ENCODE results near the gene TPO. TPM values are rescaled to one million over a fixed set of nuclear protein-coding genes. Genes with fewer than 3 reads are reported as not detected.

The TPO gene
- total RNA-seq, 1 donor from 2014 or later = not detected

DNA sequence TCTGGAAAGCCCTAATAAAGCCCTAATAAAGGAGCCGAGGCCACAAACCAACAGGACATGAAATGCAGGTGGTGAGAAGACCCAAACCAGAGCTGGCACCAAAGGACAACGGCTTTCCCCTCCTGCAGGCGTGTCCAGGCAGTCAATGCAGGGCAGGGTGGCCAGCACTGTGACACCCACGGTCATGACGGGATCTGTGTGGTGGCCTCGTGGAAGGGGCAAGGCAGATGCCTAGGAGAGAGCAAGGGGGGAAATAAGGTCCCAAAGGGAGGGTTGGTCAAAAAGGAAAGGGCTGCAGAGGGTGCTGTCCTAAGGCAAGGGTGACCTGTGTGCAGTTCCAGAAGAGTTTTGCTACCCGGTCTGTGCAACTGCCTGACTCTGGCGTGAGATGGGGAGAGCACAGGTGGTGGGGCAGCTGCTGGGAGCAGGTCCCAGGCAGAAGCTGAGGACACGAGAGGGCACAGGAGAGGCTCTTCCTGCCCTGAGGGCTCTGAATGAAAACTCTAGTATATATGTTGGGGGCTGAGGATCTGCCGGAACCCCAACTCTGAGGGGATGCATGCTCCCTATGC lies 156.7 kb downstream of the TPO start:
- peaks cover 18% of the 10 kb centered on the region for H3K9me3 Mint-ChIP-seq
- TF ChIP-seq EZH2 (IDR thresholded peaks at IDR 0.05) = no peak
- TF ChIP-seq, protein P1, sequence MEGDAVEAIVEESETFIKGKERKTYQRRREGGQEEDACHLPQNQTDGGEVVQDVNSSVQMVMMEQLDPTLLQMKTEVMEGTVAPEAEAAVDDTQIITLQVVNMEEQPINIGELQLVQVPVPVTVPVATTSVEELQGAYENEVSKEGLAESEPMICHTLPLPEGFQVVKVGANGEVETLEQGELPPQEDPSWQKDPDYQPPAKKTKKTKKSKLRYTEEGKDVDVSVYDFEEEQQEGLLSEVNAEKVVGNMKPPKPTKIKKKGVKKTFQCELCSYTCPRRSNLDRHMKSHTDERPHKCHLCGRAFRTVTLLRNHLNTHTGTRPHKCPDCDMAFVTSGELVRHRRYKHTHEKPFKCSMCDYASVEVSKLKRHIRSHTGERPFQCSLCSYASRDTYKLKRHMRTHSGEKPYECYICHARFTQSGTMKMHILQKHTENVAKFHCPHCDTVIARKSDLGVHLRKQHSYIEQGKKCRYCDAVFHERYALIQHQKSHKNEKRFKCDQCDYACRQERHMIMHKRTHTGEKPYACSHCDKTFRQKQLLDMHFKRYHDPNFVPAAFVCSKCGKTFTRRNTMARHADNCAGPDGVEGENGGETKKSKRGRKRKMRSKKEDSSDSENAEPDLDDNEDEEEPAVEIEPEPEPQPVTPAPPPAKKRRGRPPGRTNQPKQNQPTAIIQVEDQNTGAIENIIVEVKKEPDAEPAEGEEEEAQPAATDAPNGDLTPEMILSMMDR (IDR thresholded peaks at IDR 0.05) = no peak
- no peak for TF ChIP-seq EZH2phosphoT487 (IDR thresholded peaks at IDR 0.05)
- no peak for DNase-seq (ENCODE audit: low spot score)

DNA sequence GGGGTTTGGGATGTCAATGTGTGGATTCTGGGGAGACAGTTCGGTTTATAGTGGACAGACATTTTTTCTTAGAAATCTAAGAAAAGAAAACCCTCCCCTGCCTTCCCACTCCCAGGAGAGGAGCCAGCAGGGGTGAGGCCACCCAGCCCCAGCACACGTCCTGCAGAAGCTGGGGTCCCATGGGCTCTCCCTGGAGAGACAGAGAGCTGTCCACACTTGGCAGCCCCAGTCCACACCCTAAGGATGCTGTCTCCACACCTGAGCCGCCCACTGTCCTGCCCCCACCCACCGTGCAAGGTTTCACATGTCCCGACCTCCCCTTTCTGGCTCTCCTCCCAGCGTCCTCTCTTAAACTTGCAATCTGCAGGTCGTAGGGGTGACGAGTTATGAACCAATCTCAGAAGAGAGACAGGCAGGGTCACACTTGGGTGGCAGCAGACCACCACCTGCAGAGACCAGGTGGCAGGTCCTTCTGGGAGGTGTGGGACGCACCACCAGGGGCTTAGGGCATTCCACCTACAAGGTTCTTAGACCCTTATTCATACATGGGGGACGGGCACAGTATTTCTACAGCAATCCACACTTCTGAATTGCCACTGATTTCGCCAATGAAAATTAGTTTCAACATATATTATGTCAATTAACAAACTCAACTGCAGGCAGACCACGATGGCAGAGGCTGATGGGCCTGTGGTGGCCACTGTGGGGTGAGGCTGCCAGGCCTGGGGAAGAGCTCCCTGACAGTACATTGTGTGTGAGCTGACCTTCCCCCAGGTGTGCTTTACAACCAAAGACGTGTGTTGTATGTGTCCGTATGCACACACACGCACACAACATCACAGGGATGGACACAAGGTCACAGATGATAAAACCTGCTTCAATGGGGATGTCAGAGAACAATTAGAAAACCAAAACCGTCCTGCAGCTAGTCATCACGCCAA lies 158.5 kb downstream of the TPO start:
- Histone ChIP-seq H3K9ac (no peak overlapping the region), H3K9me3 (ENCODE audit: low read depth) (no peaks in the 10 kb centered on the region), H3K27me3 (no peaks in the 10 kb centered on the region), H3F3A (ENCODE audit: low read depth) (no peaks in the 10 kb centered on the region), H4K20me1 (ENCODE audit: low read depth) (no peaks in the 10 kb centered on the region), H3K4me3 (no peak overlapping the region), H3K27ac (no peak overlapping the region), H3K4me2 (no peak overlapping the region), H3K4me1 (no peaks in the 10 kb centered on the region), H3K36me3 (no peaks in the 10 kb centered on the region), H2AFZ (replicated peaks) (no peak overlapping the region), H3K79me2 (ENCODE audit: low read depth) (no peaks in the 10 kb centered on the region)
- Mint-ChIP-seq H3K4me3 (no peak overlapping the region), H3K36me3 (peaks cover 7% of the 10 kb centered on the region), H3K27me3 (ENCODE audit: insufficient read depth, low read depth) (peaks cover 14% of the 10 kb centered on the region), H3K4me1 (peaks cover 2% of the 10 kb centered on the region), H3K27ac (no peak overlapping the region), H3K9me3 (peaks cover 16% of the 10 kb centered on the region)
- DNase-seq (ENCODE audit: low spot score) = no peak
- TF ChIP-seq EZH2 (IDR thresholded peaks at IDR 0.05) (no peak), EZH2phosphoT487 (IDR thresholded peaks at IDR 0.05) (no peak)
- TF ChIP-seq, protein P1 (IDR thresholded peaks at IDR 0.05) = no peak

More for the DNA sequence above, 156.7 kb downstream of the TPO start:
- H3F3A ChIP-seq (ENCODE audit: low read depth) = no peaks in the 10 kb centered on the region
- no peak overlapping the region for H3K4me2 ChIP-seq
- H3K9ac ChIP-seq = no peak overlapping the region
- no peak overlapping the region for H2AFZ ChIP-seq (replicated peaks)
- Mint-ChIP-seq H3K4me3 (no peak overlapping the region), H3K27ac (no peak overlapping the region), H3K27me3 (ENCODE audit: insufficient read depth, low read depth) (peaks cover 15% of the 10 kb centered on the region), H3K4me1 (peaks cover 2% of the 10 kb centered on the region), H3K36me3 (peaks cover 7% of the 10 kb centered on the region)
- no peak overlapping the region for H3K4me3 ChIP-seq
- no peaks in the 10 kb centered on the region for H3K9me3 ChIP-seq (ENCODE audit: low read depth)
- H3K27me3 ChIP-seq = no peaks in the 10 kb centered on the region
- H3K27ac ChIP-seq = no peak overlapping the region
- no peaks in the 10 kb centered on the region for H3K4me1 ChIP-seq
- H3K79me2 ChIP-seq (ENCODE audit: low read depth) = no peaks in the 10 kb centered on the region
- no peaks in the 10 kb centered on the region for H4K20me1 ChIP-seq (ENCODE audit: low read depth)
- H3K36me3 ChIP-seq = no peaks in the 10 kb centered on the region

GRCh38 chr2:1572638-1573037 lies 159.4 kb downstream of the TPO start:
- Histone ChIP-seq H3F3A (ENCODE audit: low read depth) (no peaks in the 10 kb centered on the region), H3K4me1 (no peaks in the 10 kb centered on the region), H4K20me1 (ENCODE audit: low read depth) (no peaks in the 10 kb centered on the region), H3K27ac (no peak overlapping the region), H2AFZ (replicated peaks) (no peak overlapping the region), H3K27me3 (no peaks in the 10 kb centered on the region), H3K79me2 (ENCODE audit: low read depth) (no peaks in the 10 kb centered on the region), H3K9me3 (ENCODE audit: low read depth) (no peaks in the 10 kb centered on the region), H3K4me2 (no peak overlapping the region), H3K4me3 (no peak overlapping the region), H3K36me3 (no peaks in the 10 kb centered on the region), H3K9ac (no peak overlapping the region)
- Mint-ChIP-seq H3K27me3 (ENCODE audit: insufficient read depth, low read depth) (peaks cover 7% of the 10 kb centered on the region), H3K36me3 (peaks cover 2% of the 10 kb centered on the region), H3K9me3 (peaks cover 8% of the 10 kb centered on the region), H3K27ac (no peak overlapping the region), H3K4me1 (peaks cover 2% of the 10 kb centered on the region), H3K4me3 (no peak overlapping the region)
- TF ChIP-seq EZH2phosphoT487 (IDR thresholded peaks at IDR 0.05) (no peak), EZH2 (IDR thresholded peaks at IDR 0.05) (no peak)
- TF ChIP-seq, protein P1 (IDR thresholded peaks at IDR 0.05) = no peak
- no peak for DNase-seq (ENCODE audit: low spot score)
